HepG2 (cell line): ENCODE data around the gene UNC5C. TPM values are rescaled to one million over a fixed set of nuclear protein-coding genes. Genes with fewer than 3 reads are reported as not detected.

ENCODE experiments used
- ATAC-seq: fragments of 200-7000 bp; cut with Tn5 transposase; 3 replicates; pipeline ENCODE4 v1.9.1; 2020; ENCODE audit warnings: mild to moderate bottlenecking, moderate library complexity
- BruUV-seq: library from RNA; stranded (reverse); fragments of 400-500 nt; replicated peaks from 2 replicates; lab custom pipeline; 2021; lab: Mats Ljungman, UMichigan
- CTCF ChIA-PET: fragments of 300-600 bp; formaldehyde crosslinking; extraction: SDS; loops from one replicate; lab custom pipeline; 2021; ENCODE audit warnings: low total read pairs, inconsistent platforms, low intra/inter-chr PET ratio; lab: Yijun Ruan, JAX
- POLR2A ChIA-PET: fragments of 350-600 bp; sonication (Branson Sonifier 250); formaldehyde crosslinking; loops from one replicate; lab custom pipeline; 2020; ENCODE audit warnings: antibody characterized with exemption, inconsistent platforms; lab: Yijun Ruan, JAX
- DNase-seq: peaks from one replicate; pipeline ENCODE4 v3.0.0-alpha.2; 2015; ENCODE audit warnings: low spot score
- FAIRE-seq: peaks from 3 replicates; lab custom pipeline; 2011; peaks lifted over from hg19 to GRCh38; lab: Jason Lieb, UNC
- H2AFZ ChIP-seq: one replicate; pipeline ENCODE4 v1.6.1; 2011; ENCODE audit warnings: low read length, inconsistent platforms
- H3K27ac ChIP-seq: fragments of 300-600 bp; 3 replicates; pipeline ENCODE4 v1.8.0; 2011; ENCODE audit warnings: mixed run types, mild to moderate bottlenecking, mixed read lengths, low read length, inconsistent platforms; ENCODE audit not compliant: insufficient read depth; ENCODE audit errors: extremely low read length
- H3K27me3 ChIP-seq, 2 experiments: fragments of 200-600 bp in 1 of 2; 2 replicates in 1 of 2; 3 replicates in 1 of 2; pipeline versions ENCODE4 v1.6.0 to v1.8.0; 2011; ENCODE audit warnings: low read length in 2 of 2, mild to moderate bottlenecking in 2 of 2, moderate library complexity in 2 of 2, inconsistent platforms in 1 of 2; ENCODE audit not compliant: insufficient read depth in 2 of 2, control insufficient read depth in 1 of 2
- H3K36me3 ChIP-seq, 2 experiments: fragments of 200-600 bp in 1 of 2; replicated peaks in 1 of 2; 2 replicates in 1 of 2; 3 replicates in 1 of 2; pipeline versions ENCODE4 v1.5.1 to v1.8.0; 2011; ENCODE audit warnings: low read length in 2 of 2, inconsistent platforms in 1 of 2; ENCODE audit not compliant: insufficient read depth in 2 of 2, control insufficient read depth in 1 of 2
- H3K4me1 ChIP-seq: 2 replicates; pipeline ENCODE4 v1.5.1; 2012; ENCODE audit warnings: low read length, inconsistent platforms; ENCODE audit not compliant: insufficient read depth
- H3K4me2 ChIP-seq: 2 replicates; pipeline ENCODE4 v1.6.0; 2011; ENCODE audit warnings: low read depth, low read length, inconsistent platforms
- H3K4me3 ChIP-seq, 3 experiments: fragments of 200-600 bp in 1 of 3; sonication (generic), shearing (Covaris generic) in 1 of 3; replicated peaks in 1 of 3; 2 replicates each; pipeline ENCODE4 v1.5.1; 2011 to 2016; ENCODE audit warnings: low read length in 3 of 3, inconsistent platforms in 2 of 3, low read depth in 2 of 3, mild to moderate bottlenecking in 2 of 3, control low read depth in 1 of 3, mixed read lengths in 1 of 3; ENCODE audit not compliant: insufficient read depth in 1 of 3
- H3K79me2 ChIP-seq: one replicate; pipeline ENCODE4 v1.6.1; 2011; ENCODE audit warnings: low read length, inconsistent platforms; ENCODE audit not compliant: insufficient read depth
- H3K9ac ChIP-seq: 2 replicates; pipeline ENCODE4 v1.6.0; 2011; ENCODE audit warnings: mild to moderate bottlenecking, low read depth, low read length, inconsistent platforms; ENCODE audit not compliant: insufficient read depth
- H3K9me3 ChIP-seq: 2 replicates; pipeline ENCODE4 v1.5.1; 2012; ENCODE audit warnings: mild to moderate bottlenecking, low read length
- H4K20me1 ChIP-seq: 2 replicates; pipeline ENCODE4 v1.6.0; 2011; ENCODE audit warnings: inconsistent platforms, mild to moderate bottlenecking, low read length, moderate library complexity; ENCODE audit not compliant: insufficient read depth
- HMGA1 ChIP-seq: sonication (generic); formaldehyde crosslinking; conservative IDR thresholded peaks from 2 replicates; pipeline ENCODE4 v1.4.0; 2020; ENCODE audit warnings: missing genetic modification reagents
- MAFK ChIP-seq, 2 experiments: IDR thresholded peaks in 1 of 2; conservative IDR thresholded peaks in 1 of 2; 2 replicates each; pipeline ENCODE4 v1.6.1; 2011; ENCODE audit warnings: improper control_type of control experiment in 2 of 2, low read length in 2 of 2
- TEAD2 ChIP-seq: sonication (generic); formaldehyde crosslinking; IDR thresholded peaks from 2 replicates; pipeline ENCODE4 v1.9.0; 2021; ENCODE audit warnings: missing genetic modification reagents
- WGBS: methylation state at CpG from one replicate; pipeline ENCODE4 v1.1.6; 2017; ENCODE audit warnings: low lambda C conversion rate; 5-methylcytosine and 5-hydroxymethylcytosine counted together
- in situ Hi-C: cut with HindIII; loops from 2 replicates; pipeline ENCODE4 v1.10.0; 2017; ENCODE audit warnings: low pct_unique_long_range_greater_than_20kb; ENCODE audit not compliant: extremely low pct_ligation_motif_present
- intact Hi-C: fragments of 100-400 bp; cut with micrococcal nuclease; formaldehyde crosslinking; loops from one replicate; pipeline ENCODE4 v1.10.0; 2022; ENCODE audit not compliant: unreplicated experiment
- polyA plus RNA-seq, 8 experiments: library from polyadenylated mRNA; depleted of rRNA in 3 of 8; stranded (reverse) in 7 of 8; unstranded in 1 of 8; fragments of >200 nt; fragmentation: Illumina TruSeq in 4 of 8; extraction: Trizol in 4 of 8; gene quantifications; 2 replicates each; pipeline versions ENCODE4 v1.2.1 to v1.2.3, GENCODE V29; 2011 to 2016; ENCODE audit warnings: low read depth in 4 of 8, missing spikeins in 1 of 8, mixed read lengths in 1 of 8; ENCODE audit not compliant: insufficient read depth in 1 of 8
- total RNA-seq, 5 experiments: library from RNA; depleted of rRNA; stranded (reverse); fragments of >200 nt; fragmentation: Illumina TruSeq; extraction: Trizol; gene quantifications; 2 replicates each; pipeline ENCODE4 v1.2.3, GENCODE V29; 2016; ENCODE audit warnings: low read depth in 1 of 5
- TF ChIP-seq, protein P1 (sequence below): sonication (generic); formaldehyde crosslinking; IDR thresholded peaks from 2 replicates; pipeline ENCODE4 v1.4.0; 2020; ENCODE audit warnings: missing genetic modification reagents
- TF ChIP-seq, protein P2 (sequence below), 2 experiments: fragments of 450-650 bp in 1 of 2; sonication (generic) in 1 of 2; formaldehyde crosslinking in 1 of 2; IDR thresholded peaks; 2 replicates each; pipeline versions ENCODE4 v1.6.1 to v1.8.0; 2016 to 2022; ENCODE audit warnings: antibody characterized with exemption in 1 of 2, mild to moderate bottlenecking in 1 of 2, missing genetic modification reagents in 1 of 2
- TF ChIP-seq, protein P3 (sequence below): sonication (generic); formaldehyde crosslinking; IDR thresholded peaks from 2 replicates; pipeline ENCODE4 v1.4.0; 2020; ENCODE audit warnings: missing genetic modification reagents, borderline replicate concordance

Gene UNC5C
- total and polyA plus RNA-seq, 2 of the 13 experiments (the other 11 are each of a cell fraction or from before 2014, with no cell fraction given), result not detected

DNA sequence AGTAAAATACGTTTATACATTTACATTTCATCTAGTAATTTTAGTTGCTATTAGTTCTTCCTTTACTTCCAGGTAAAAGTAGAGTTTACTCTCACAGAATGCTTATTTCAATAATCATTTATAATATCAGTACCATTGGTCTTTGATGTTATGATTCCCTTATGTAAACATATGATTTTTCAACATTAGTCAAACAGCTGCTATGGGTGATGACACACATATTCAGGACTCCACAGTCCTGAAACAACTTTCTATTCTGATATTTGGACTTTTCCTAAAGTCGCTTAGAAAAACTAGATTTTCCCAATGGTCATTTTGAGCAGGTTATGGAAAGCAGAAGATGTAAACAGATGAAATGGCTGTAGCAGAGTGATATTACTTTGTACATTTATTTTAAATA, 369.8 kb downstream of the UNC5C start:
- no peaks in the 10 kb centered on the region for H3K4me1 ChIP-seq
- no peaks in the 10 kb centered on the region for H3K9me3 ChIP-seq
- H2AFZ ChIP-seq, result no peak overlapping the region
- in situ Hi-C loops (no loop called here), intact Hi-C loops (no loop called here)
- H3K36me3 ChIP-seq, result no peaks in the 10 kb centered on the region
- H3K4me2 ChIP-seq, result no peak overlapping the region
- ATAC-seq (no peak), DNase-seq (no peak), FAIRE-seq (no peak)
- no peak overlapping the region for H3K4me3 ChIP-seq
- WGBS, result 2% methylated on average over 2 of the region's 2 CpGs
- no peaks in the 10 kb centered on the region for H4K20me1 ChIP-seq
- H3K79me2 ChIP-seq, result no peaks in the 10 kb centered on the region
- no peak overlapping the region for H3K9ac ChIP-seq
- H3K27me3 ChIP-seq, result no peaks in the 10 kb centered on the region
- CTCF ChIA-PET, result no interaction called here
- no peak overlapping the region for H3K27ac ChIP-seq
- POLR2A ChIA-PET, result no interaction called here
- BruUV-seq, result no TSS peak
- TF ChIP-seq TEAD2 (no peak), HMGA1 (CRISPR knock-in tag) (no peak), MAFK (conservative IDR thresholded peaks at IDR 0.05 in 1 of 2, IDR thresholded peaks at IDR 0.05 in 1 of 2; ENCODE audit: low read length in 2 of 2) (no peak)
- TF ChIP-seq, protein P1, sequence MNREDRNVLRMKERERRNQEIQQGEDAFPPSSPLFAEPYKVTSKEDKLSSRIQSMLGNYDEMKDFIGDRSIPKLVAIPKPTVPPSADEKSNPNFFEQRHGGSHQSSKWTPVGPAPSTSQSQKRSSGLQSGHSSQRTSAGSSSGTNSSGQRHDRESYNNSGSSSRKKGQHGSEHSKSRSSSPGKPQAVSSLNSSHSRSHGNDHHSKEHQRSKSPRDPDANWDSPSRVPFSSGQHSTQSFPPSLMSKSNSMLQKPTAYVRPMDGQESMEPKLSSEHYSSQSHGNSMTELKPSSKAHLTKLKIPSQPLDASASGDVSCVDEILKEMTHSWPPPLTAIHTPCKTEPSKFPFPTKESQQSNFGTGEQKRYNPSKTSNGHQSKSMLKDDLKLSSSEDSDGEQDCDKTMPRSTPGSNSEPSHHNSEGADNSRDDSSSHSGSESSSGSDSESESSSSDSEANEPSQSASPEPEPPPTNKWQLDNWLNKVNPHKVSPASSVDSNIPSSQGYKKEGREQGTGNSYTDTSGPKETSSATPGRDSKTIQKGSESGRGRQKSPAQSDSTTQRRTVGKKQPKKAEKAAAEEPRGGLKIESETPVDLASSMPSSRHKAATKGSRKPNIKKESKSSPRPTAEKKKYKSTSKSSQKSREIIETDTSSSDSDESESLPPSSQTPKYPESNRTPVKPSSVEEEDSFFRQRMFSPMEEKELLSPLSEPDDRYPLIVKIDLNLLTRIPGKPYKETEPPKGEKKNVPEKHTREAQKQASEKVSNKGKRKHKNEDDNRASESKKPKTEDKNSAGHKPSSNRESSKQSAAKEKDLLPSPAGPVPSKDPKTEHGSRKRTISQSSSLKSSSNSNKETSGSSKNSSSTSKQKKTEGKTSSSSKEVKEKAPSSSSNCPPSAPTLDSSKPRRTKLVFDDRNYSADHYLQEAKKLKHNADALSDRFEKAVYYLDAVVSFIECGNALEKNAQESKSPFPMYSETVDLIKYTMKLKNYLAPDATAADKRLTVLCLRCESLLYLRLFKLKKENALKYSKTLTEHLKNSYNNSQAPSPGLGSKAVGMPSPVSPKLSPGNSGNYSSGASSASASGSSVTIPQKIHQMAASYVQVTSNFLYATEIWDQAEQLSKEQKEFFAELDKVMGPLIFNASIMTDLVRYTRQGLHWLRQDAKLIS, result no peak
- TF ChIP-seq, protein P2, sequence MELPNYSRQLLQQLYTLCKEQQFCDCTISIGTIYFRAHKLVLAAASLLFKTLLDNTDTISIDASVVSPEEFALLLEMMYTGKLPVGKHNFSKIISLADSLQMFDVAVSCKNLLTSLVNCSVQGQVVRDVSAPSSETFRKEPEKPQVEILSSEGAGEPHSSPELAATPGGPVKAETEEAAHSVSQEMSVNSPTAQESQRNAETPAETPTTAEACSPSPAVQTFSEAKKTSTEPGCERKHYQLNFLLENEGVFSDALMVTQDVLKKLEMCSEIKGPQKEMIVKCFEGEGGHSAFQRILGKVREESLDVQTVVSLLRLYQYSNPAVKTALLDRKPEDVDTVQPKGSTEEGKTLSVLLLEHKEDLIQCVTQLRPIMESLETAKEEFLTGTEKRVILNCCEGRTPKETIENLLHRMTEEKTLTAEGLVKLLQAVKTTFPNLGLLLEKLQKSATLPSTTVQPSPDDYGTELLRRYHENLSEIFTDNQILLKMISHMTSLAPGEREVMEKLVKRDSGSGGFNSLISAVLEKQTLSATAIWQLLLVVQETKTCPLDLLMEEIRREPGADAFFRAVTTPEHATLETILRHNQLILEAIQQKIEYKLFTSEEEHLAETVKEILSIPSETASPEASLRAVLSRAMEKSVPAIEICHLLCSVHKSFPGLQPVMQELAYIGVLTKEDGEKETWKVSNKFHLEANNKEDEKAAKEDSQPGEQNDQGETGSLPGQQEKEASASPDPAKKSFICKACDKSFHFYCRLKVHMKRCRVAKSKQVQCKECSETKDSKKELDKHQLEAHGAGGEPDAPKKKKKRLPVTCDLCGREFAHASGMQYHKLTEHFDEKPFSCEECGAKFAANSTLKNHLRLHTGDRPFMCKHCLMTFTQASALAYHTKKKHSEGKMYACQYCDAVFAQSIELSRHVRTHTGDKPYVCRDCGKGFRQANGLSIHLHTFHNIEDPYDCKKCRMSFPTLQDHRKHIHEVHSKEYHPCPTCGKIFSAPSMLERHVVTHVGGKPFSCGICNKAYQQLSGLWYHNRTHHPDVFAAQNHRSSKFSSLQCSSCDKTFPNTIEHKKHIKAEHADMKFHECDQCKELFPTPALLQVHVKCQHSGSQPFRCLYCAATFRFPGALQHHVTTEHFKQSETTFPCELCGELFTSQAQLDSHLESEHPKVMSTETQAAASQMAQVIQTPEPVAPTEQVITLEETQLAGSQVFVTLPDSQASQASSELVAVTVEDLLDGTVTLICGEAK (IDR thresholded peaks at IDR 0.05), result no peak
- TF ChIP-seq, protein P2 (CRISPR knock-in tag; IDR thresholded peaks at IDR 0.05), result no peak
- TF ChIP-seq, protein P3, sequence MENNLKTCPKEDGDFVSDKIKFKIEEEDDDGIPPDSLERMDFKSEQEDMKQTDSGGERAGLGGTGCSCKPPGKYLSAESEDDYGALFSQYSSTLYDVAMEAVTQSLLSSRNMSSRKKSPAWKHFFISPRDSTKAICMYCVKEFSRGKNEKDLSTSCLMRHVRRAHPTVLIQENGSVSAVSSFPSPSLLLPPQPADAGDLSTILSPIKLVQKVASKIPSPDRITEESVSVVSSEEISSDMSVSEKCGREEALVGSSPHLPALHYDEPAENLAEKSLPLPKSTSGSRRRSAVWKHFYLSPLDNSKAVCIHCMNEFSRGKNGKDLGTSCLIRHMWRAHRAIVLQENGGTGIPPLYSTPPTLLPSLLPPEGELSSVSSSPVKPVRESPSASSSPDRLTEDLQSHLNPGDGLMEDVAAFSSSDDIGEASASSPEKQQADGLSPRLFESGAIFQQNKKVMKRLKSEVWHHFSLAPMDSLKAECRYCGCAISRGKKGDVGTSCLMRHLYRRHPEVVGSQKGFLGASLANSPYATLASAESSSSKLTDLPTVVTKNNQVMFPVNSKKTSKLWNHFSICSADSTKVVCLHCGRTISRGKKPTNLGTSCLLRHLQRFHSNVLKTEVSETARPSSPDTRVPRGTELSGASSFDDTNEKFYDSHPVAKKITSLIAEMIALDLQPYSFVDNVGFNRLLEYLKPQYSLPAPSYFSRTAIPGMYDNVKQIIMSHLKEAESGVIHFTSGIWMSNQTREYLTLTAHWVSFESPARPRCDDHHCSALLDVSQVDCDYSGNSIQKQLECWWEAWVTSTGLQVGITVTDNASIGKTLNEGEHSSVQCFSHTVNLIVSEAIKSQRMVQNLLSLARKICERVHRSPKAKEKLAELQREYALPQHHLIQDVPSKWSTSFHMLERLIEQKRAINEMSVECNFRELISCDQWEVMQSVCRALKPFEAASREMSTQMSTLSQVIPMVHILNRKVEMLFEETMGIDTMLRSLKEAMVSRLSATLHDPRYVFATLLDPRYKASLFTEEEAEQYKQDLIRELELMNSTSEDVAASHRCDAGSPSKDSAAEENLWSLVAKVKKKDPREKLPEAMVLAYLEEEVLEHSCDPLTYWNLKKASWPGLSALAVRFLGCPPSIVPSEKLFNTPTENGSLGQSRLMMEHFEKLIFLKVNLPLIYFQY (CRISPR knock-in tag), result no peak
